NCI-H1105 (cell line): ENCODE results near the gene UNC80.
"Not testable (repeated sequence)": the region's sequence is repeated elsewhere in the genome, so short reads cannot be mapped to it uniquely, and the experiment has no call there.

Experiments
- DNase-seq: peaks from one replicate; lab custom pipeline; 2025; lab: John Stamatoyannopoulos, UW

Gene UNC80, protein sequence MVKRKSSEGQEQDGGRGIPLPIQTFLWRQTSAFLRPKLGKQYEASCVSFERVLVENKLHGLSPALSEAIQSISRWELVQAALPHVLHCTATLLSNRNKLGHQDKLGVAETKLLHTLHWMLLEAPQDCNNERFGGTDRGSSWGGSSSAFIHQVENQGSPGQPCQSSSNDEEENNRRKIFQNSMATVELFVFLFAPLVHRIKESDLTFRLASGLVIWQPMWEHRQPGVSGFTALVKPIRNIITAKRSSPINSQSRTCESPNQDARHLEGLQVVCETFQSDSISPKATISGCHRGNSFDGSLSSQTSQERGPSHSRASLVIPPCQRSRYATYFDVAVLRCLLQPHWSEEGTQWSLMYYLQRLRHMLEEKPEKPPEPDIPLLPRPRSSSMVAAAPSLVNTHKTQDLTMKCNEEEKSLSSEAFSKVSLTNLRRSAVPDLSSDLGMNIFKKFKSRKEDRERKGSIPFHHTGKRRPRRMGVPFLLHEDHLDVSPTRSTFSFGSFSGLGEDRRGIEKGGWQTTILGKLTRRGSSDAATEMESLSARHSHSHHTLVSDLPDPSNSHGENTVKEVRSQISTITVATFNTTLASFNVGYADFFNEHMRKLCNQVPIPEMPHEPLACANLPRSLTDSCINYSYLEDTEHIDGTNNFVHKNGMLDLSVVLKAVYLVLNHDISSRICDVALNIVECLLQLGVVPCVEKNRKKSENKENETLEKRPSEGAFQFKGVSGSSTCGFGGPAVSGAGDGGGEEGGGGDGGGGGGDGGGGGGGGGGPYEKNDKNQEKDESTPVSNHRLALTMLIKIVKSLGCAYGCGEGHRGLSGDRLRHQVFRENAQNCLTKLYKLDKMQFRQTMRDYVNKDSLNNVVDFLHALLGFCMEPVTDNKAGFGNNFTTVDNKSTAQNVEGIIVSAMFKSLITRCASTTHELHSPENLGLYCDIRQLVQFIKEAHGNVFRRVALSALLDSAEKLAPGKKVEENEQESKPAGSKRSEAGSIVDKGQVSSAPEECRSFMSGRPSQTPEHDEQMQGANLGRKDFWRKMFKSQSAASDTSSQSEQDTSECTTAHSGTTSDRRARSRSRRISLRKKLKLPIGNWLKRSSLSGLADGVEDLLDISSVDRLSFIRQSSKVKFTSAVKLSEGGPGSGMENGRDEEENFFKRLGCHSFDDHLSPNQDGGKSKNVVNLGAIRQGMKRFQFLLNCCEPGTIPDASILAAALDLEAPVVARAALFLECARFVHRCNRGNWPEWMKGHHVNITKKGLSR (N-terminal part only)

DNA sequence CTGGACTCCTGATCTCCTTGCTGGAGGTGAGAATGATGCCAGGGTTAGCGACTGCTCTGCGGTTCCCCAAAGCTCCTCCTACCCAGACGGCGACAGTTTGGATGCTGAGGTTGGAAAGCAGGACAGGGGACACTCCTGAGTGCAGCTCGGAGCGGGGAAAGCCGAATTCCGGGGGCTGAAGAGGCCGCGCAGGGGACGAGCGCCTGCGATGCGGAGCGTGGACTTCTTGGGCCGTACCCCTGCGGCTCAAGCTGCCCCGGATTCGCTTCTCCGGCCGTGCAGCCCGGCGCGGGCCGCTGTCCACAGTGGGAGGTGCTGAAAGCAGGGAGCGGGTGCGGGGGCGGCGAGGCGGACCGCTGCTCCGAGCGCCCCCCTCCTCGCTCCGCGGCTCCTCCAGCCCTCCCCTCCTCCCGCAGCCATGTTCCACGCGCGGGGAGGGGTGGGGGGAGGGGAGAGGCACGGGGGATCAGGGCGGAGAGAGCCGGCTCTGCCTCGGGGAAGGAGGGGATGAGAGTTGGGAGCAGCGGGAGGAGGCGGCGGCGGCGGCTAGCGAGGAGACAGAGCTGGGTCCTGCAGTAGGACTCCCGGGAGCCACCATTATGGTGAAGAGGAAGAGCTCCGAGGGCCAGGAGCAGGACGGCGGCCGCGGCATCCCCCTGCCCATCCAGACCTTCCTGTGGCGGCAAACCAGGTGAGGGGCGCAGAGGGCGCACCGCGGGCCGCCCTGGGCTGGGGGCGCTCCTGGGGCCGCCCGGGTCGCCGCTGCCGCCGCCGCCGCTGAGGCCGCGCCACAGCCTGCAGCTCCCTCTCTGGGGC lies at the start of gene UNC80:
Gene UNC80, plus strand, starts transcription at position 359 of the 816 bp plus-strand sequence. Its CDS starts 241 bp downstream, at position 600.
- DNase-seq: peak; percentile 38

- no peak for DNase-seq
Observed at GRCh38 chr2:209726311-209726710, 45.3 kb upstream of the UNC80 start.

- DNase-seq: no peak
Observed at GRCh38 chr2:209727077-209727476, 44.6 kb upstream of the UNC80 start.

DNA sequence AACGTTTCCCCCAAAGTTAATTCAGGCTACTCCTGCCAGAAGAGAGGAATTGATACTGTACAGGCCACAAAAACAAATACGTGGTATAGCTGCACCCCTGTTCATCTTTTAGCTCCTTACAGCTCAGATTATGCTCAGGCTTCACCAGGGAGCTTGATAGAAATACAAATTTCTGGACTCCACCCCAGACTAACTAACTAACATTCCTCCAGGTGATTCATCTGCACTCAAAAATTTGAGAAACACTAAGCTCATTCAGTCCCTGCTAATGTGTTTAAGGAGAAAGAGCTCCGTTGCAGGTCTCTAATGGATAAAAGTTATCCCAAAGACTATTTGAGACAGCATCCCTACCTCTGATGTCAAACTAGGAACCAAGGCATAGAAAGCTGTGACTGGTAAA lies 36.8 kb upstream of the UNC80 start:
- no peak for DNase-seq

GRCh38 chr2:209741953-209742352 lies 29.7 kb upstream of the UNC80 start:
- DNase-seq: no peak

DNA sequence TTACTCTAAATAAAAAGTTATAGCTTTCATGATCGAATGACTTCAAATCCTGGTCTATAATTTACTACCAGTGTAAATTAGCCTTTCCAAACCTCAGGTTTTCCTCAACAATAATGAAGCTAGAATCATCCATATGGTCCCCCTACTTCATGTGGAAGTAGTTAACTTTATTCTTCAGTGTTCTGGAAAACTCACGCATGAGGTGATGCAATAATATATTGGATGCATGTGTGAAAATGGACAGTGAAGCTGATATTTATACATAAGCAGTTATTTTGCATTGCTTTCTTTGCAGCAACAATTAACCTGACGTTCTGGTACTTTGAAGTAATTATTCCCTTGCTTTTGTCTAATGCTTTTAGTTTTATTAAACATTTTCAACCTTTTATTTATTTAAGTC lies 18.6 kb upstream of the UNC80 start:
- no peak for DNase-seq

- DNase-seq: no peak
Observed at GRCh38 chr2:209757163-209757562, 14.5 kb upstream of the UNC80 start.

DNA sequence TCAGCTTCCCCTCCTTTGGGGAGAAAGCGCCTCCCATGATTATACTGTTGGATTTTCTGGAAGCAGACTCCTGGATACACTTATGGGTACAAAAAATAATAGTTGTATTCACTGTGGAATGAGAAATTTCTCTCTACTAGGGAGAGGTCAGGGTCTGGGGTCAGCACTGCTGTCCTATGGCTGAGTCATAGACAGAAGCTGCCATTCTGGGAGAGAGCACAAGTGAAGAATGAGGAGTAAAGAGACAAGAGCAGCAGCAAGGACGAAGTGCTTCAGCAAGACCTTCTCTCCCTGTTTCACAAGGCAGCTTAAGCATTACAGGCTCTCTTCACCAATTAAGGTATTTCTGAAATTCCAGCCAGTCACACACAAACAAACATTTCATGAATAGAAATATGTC lies 10.1 kb upstream of the UNC80 start:
- DNase-seq: no peak

DNA sequence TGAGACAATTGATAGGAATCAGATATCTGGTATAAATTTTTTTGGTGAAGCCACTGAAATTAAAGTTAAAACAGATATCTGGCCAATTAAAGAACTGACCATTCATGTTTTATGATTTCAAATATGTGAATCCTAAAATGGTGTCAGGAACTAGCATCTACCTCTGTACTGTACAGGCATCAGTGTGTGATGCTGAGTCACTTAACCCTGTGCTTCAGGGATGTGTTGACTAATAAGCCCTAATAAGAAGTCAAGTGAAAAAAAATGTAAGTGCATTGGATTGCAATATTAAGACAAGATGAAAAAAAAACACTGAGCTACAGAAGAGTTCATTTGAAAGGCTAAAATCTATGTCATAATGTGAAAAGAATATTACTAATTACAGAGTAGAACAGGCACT lies 9.1 kb upstream of the UNC80 start:
- DNase-seq: no peak

- no peak for DNase-seq
Observed at GRCh38 chr2:209763106-209763505, 8.5 kb upstream of the UNC80 start.

DNA sequence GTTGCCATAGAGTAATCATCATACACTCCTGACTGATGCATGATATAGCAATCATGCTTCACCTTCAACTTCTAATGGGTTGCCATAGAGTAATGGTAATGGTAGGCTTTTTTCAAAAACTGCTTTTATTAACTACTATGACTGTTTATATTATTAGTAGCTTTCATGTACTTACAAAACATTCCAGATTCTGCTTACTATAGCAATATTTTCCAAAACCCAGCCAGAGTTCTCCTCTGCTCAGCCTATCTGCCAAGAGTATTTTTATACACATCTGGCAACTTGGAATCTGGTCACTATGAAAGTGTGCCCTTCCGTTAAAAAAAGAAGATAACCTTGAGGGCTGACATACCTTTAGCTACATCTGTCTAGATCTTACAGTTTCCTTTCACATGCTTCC lies 5.0 kb upstream of the UNC80 start:
- DNase-seq: no peak

- no peak for DNase-seq
Observed at GRCh38 chr2:209767316-209767715, 4.3 kb upstream of the UNC80 start.

DNA sequence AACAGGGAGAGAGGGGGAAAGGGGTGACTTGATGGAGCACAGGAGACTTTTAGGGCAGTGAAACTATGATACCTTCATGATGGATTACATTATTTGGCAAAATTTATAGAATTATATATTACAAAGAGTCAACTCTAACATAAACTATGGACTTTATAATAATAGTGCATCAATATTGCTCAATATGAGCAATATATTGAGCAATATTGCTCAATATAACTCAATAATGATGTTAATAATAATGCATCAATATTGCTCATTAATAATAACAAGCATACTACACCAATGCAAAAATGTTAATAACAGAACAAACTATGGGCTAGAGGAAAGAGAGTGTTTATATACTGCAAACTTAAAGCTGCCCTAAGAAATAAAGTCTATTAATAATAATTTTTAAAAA lies 3.1 kb upstream of the UNC80 start:
- no peak for DNase-seq

GRCh38 chr2:209772290-209772685 lies 656 bp downstream of the UNC80 start:
- peak; percentile 42 for DNase-seq

GRCh38 chr2:209773377-209773776 lies 1.7 kb downstream of the UNC80 start:
- DNase-seq: peak; percentile 16

DNA sequence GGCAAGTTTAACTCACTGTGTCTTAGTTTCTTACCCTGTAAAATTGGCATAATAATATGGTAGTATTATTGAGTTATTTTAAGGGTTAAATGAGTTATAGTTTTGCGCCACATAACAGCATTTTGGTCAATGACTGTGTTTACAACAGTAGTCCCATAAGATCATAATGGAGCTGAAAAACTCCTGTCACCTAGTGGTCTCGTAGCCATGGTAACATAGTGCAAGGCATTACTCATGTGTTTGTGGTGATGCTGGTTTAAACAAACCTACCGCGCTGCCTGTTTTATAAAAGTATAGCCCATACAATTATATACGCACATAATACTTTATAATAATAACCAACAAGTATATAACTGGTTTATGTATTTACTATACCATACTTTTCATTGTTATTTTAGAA lies 15.8 kb downstream of the UNC80 start:
- no peak for DNase-seq

DNA sequence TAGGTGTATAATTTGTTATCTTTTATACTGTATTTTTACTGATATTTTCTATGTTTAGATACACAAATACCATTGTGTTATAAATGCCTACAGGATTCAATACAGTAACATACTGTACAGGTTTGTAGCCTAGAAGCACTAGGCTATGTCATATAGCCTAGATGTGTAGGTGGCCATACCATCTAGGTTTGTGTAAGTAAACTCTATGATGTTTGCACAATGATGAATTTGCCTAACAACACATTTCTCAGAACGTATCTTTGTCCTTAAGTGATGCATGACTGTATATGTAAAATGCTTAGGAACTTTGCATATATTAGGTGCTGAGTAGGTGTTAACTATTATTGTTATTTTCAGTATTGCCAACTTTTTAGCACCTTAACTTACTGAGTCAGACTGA lies 17.3 kb downstream of the UNC80 start:
- DNase-seq: no peak

- DNase-seq: no peak
Observed at GRCh38 chr2:209790066-209790728, 18.6 kb downstream of the UNC80 start.

GRCh38 chr2:209791151-209791550 lies 19.5 kb downstream of the UNC80 start:
- DNase-seq: no peak

GRCh38 chr2:209795425-209795824 lies 23.8 kb downstream of the UNC80 start:
- not testable (repeated sequence) for DNase-seq

DNA sequence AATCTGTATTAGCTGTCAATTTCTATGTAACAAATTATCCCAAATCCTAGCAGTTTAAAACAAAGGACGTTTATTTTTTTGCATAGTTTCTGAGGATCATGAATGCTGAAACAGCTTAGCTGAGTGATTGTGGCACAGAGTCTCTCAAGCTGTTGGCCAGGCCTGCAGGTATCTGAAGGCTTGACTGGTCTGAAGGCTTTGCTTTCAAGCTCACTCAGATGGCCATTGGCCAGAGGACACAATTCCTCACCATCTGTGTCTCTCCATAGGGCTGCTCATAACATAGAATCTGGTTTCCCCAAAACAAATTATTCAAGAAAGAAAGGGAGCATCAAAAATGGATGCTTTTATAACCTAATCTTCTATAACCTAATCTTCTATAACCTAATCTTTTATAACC lies 33.7 kb downstream of the UNC80 start:
- no peak for DNase-seq
